ENCODE measurements around the gene UCP2. TPM values are rescaled to one million over a fixed set of nuclear protein-coding genes. Genes with fewer than 3 reads are reported as not detected.

The UCP2 gene
- polyA plus RNA-seq, 12 donors: 86.3 to 208 (median 149) TPM; not detected in 1

- DNase-seq: no peak
These were observed 7.8 kb downstream of the UCP2 start for GRCh38 chr11:73974604-73975478.

GRCh38 chr11:73972620-73973449 is 9.8 kb downstream of the UCP2 start:
- DNase-seq: no peak

GRCh38 chr11:73972187-73972586 is 10.5 kb downstream of the UCP2 start:
- DNase-seq: no peak

- no peak for DNase-seq
These were observed 11.4 kb downstream of the UCP2 start for GRCh38 chr11:73971175-73971719.

- DNase-seq: no peak
These were observed 12.4 kb downstream of the UCP2 start for GRCh38 chr11:73969991-73970800.

- no peak for DNase-seq
These were observed 13.6 kb downstream of the UCP2 start for GRCh38 chr11:73969091-73969490.

GRCh38 chr11:73968356-73968966 is 14.2 kb downstream of the UCP2 start:
- DNase-seq: no peak

- DNase-seq: no peak
These were observed 16.9 kb downstream of the UCP2 start for GRCh38 chr11:73965764-73966121.

- DNase-seq: no peak
These were observed 17.4 kb downstream of the UCP2 start for GRCh38 chr11:73965076-73965763.

- no peak for DNase-seq
These were observed 18.8 kb downstream of the UCP2 start for GRCh38 chr11:73963861-73964260.

GRCh38 chr11:73962101-73962705 is 20.4 kb downstream of the UCP2 start:
- DNase-seq: no peak

GRCh38 chr11:73961321-73961720 is 21.3 kb downstream of the UCP2 start:
- no peak for DNase-seq

GRCh38 chr11:73958521-73959141 is 24.0 kb downstream of the UCP2 start:
- no peak for DNase-seq

GRCh38 chr11:73957654-73958361 is 24.8 kb downstream of the UCP2 start:
- no peak for DNase-seq

GRCh38 chr11:73956876-73957653 is 25.6 kb downstream of the UCP2 start:
- DNase-seq: no peak

- no peak for DNase-seq
These were observed 30.8 kb downstream of the UCP2 start for GRCh38 chr11:73951797-73952196.

GRCh38 chr11:73950869-73951710 is 31.6 kb downstream of the UCP2 start, which contains the start of gene DNAJB13:
DNAJB13 (plus strand) TSS chr11:73951026; CDS start chr11:73951070, 44 bp downstream.
- no peak for DNase-seq

Data from muscle of arm (tissue), 12 donors.